Measurements from ENCODE around the gene AUH. TPM values are rescaled to one million over a fixed set of nuclear protein-coding genes. Genes with fewer than 3 reads are reported as not detected.

Gene AUH
- total RNA-seq, 2 experiments from 2014 or later: 16.9 to 24.5 TPM

DNA sequence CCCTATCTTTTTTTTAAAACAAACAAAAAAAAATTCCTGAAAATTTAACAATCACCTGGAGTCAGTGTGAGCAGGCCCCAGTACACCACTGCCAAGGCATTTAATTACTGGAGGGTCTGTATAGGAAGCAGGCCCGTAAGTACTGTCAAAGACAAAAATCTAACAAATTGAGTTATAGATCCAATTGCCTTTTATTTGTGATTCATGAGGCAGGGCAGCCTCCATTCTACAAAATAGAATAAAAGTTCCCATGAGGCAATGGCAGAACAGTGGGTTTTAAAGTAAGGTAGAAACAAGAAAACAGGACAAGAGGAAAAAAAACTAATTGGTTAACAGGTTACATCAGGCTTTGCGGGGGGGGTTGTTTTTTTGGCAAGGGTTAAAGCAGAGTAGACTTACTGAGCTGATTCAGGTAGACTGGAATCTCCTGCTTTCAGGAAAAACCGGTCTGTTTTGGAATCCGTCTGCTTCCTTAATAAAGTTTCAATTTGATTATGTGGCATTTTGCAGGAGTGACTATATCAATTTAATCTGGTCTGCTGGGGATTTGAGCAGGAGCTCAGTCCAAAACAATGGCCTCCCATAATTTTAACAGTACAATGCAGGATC is 48.9 kb downstream of the AUH start:
- TF ChIP-seq, protein P1, sequence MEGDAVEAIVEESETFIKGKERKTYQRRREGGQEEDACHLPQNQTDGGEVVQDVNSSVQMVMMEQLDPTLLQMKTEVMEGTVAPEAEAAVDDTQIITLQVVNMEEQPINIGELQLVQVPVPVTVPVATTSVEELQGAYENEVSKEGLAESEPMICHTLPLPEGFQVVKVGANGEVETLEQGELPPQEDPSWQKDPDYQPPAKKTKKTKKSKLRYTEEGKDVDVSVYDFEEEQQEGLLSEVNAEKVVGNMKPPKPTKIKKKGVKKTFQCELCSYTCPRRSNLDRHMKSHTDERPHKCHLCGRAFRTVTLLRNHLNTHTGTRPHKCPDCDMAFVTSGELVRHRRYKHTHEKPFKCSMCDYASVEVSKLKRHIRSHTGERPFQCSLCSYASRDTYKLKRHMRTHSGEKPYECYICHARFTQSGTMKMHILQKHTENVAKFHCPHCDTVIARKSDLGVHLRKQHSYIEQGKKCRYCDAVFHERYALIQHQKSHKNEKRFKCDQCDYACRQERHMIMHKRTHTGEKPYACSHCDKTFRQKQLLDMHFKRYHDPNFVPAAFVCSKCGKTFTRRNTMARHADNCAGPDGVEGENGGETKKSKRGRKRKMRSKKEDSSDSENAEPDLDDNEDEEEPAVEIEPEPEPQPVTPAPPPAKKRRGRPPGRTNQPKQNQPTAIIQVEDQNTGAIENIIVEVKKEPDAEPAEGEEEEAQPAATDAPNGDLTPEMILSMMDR (conservative IDR thresholded peaks at IDR 0.05; ENCODE audit: low read length): no peak
- no peak for TF ChIP-seq EZH2phosphoT487 (IDR thresholded peaks at IDR 0.05; ENCODE audit: borderline replicate concordance, low read depth, low read length)
- BruUV-seq (replicated peaks): no TSS peak
- intact Hi-C loops (cut with micrococcal nuclease; ENCODE audit: unreplicated experiment): no loop called here
- no peak for DNase-seq (ENCODE audit: low spot score)
- no peak overlapping the region for H3K27ac ChIP-seq (ENCODE audit: low read depth, low read length, poor library complexity, severe bottlenecking)
- H3K4me3 ChIP-seq (ENCODE audit: low read depth, low read length, poor library complexity, severe bottlenecking): no peak overlapping the region
- no peaks in the 10 kb centered on the region for H3K9me3 ChIP-seq (ENCODE audit: low read length)
- H3K36me3 ChIP-seq (ENCODE audit: insufficient read depth, low read length): no peaks in the 10 kb centered on the region
- CTCF ChIA-PET (ENCODE audit: unreplicated experiment): no interaction called here
- H3K4me2 ChIP-seq (ENCODE audit: low read length): no peak overlapping the region
- no peaks in the 10 kb centered on the region for H3K4me1 ChIP-seq (ENCODE audit: insufficient read depth, low read length, poor library complexity, severe bottlenecking)
- no peaks in the 10 kb centered on the region for H4K20me1 ChIP-seq (ENCODE audit: insufficient read depth, low read length)
- H3K9me2 ChIP-seq (ENCODE audit: insufficient read depth, low read length): no peaks in the 10 kb centered on the region
- no peaks in the 10 kb centered on the region for H3K79me2 ChIP-seq (ENCODE audit: insufficient read depth, low read depth, low read length)
- POLR2A ChIA-PET: no interaction called here
- no peak overlapping the region for H2AFZ ChIP-seq (ENCODE audit: low read length)

DNA sequence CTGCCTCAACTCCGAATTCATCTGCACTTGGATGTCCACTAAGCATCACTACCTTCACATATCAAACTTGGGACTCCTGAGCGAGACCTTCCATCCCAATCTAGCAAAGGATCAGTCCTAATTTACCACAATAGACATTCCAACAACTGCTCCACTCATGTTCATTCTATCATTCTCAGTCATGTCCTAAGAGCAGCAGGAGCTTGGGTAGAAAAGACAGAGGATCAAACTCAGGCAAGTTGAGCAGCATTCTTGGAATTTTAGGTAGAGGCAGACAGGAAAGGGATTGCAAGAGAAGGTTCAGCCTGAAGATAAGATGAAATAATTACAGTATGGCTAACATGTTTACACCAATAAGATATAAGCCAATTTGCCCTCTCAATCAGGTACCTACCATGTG is 51.7 kb downstream of the AUH start:
- Histone ChIP-seq H3K27ac (ENCODE audit: low read depth, low read length, poor library complexity, severe bottlenecking) (no peak overlapping the region), H2AFZ (ENCODE audit: low read length) (no peak overlapping the region), H3K9me3 (ENCODE audit: low read length) (no peaks in the 10 kb centered on the region), H3K4me3 (ENCODE audit: low read depth, low read length, poor library complexity, severe bottlenecking) (no peak overlapping the region), H3K36me3 (ENCODE audit: insufficient read depth, low read length) (no peaks in the 10 kb centered on the region), H3K9me2 (ENCODE audit: insufficient read depth, low read length) (no peaks in the 10 kb centered on the region), H4K20me1 (ENCODE audit: insufficient read depth, low read length) (no peaks in the 10 kb centered on the region), H3K4me2 (ENCODE audit: low read length) (no peak overlapping the region), H3K79me2 (ENCODE audit: insufficient read depth, low read depth, low read length) (no peaks in the 10 kb centered on the region), H3K4me1 (ENCODE audit: insufficient read depth, low read length, poor library complexity, severe bottlenecking) (no peaks in the 10 kb centered on the region)
- BruUV-seq (replicated peaks): no TSS peak
- CTCF ChIA-PET (ENCODE audit: unreplicated experiment): no interaction called here
- intact Hi-C loops (cut with micrococcal nuclease; ENCODE audit: unreplicated experiment): no loop called here
- TF ChIP-seq, protein P1 (conservative IDR thresholded peaks at IDR 0.05; ENCODE audit: low read length): no peak
- TF ChIP-seq EZH2phosphoT487 (IDR thresholded peaks at IDR 0.05; ENCODE audit: borderline replicate concordance, low read depth, low read length): no peak
- DNase-seq (ENCODE audit: low spot score): no peak
- POLR2A ChIA-PET: interaction anchor here (0.6 kb wide), 1 partner anchor 51 kb away, joined by 3 read pairs; no protein-coding TSS in a partner anchor

DNA sequence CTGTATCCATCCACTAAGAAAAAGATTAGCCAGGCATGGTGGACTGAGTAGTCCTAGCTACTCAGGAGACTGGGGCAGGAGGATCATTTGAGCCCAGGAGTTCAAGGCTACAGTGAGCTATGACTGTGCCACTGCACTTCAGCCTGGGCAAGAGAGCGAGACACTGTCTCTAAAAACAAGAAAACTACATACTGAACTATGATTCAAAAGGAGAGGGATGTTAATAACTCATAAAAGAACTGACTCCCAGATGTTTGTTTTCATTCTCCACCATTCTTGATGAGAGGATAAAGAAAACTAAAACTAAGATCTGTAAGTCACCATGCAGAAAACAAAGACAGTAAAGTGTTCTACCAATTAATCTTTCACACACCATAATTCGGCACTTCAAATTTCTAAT is 53.5 kb downstream of the AUH start:
- no peak for DNase-seq (ENCODE audit: low spot score)
- H3K36me3 ChIP-seq (ENCODE audit: insufficient read depth, low read length): no peaks in the 10 kb centered on the region
- no peaks in the 10 kb centered on the region for H4K20me1 ChIP-seq (ENCODE audit: insufficient read depth, low read length)
- no peak overlapping the region for H3K4me2 ChIP-seq (ENCODE audit: low read length)
- no peak overlapping the region for H3K27ac ChIP-seq (ENCODE audit: low read depth, low read length, poor library complexity, severe bottlenecking)
- H3K9me3 ChIP-seq (ENCODE audit: low read length): no peaks in the 10 kb centered on the region
- no peak overlapping the region for H3K4me3 ChIP-seq (ENCODE audit: low read depth, low read length, poor library complexity, severe bottlenecking)
- H3K79me2 ChIP-seq (ENCODE audit: insufficient read depth, low read depth, low read length): no peaks in the 10 kb centered on the region
- no TSS peak for BruUV-seq (replicated peaks)
- CTCF ChIA-PET (ENCODE audit: unreplicated experiment): no interaction called here
- no peaks in the 10 kb centered on the region for H3K9me2 ChIP-seq (ENCODE audit: insufficient read depth, low read length)
- POLR2A ChIA-PET: interaction anchor here (1.2 to 1.7 kb wide), 2 partner anchors 9 to 53 kb away, joined by 3 to 4 read pairs; no protein-coding TSS in a partner anchor
- intact Hi-C loops (cut with micrococcal nuclease; ENCODE audit: unreplicated experiment): no loop called here
- TF ChIP-seq EZH2phosphoT487 (IDR thresholded peaks at IDR 0.05; ENCODE audit: borderline replicate concordance, low read depth, low read length): no peak
- TF ChIP-seq, protein P1 (conservative IDR thresholded peaks at IDR 0.05; ENCODE audit: low read length): no peak
- no peaks in the 10 kb centered on the region for H3K4me1 ChIP-seq (ENCODE audit: insufficient read depth, low read length, poor library complexity, severe bottlenecking)
- no peak overlapping the region for H2AFZ ChIP-seq (ENCODE audit: low read length)
